Panc1 (cell line): ENCODE data around the gene MXRA8. TPM values are rescaled to one million over a fixed set of nuclear protein-coding genes. Genes with fewer than 3 reads are reported as not detected.

Experiments used
- ATAC-seq: fragments of 200-7000 bp; cut with Tn5 transposase; 2 replicates; pipeline ENCODE4 v1.9.1; 2020; ENCODE audit warnings: mild to moderate bottlenecking, moderate library complexity
- BruUV-seq: library from RNA; stranded (reverse); fragments of 400-500 nt; replicated peaks from 2 replicates; lab custom pipeline; 2021; lab: Mats Ljungman, UMichigan
- CTCF ChIA-PET: fragments of 300-600 bp; sonication (Branson Sonifier 250); formaldehyde crosslinking; loops from one replicate; lab custom pipeline; 2022; ENCODE audit warnings: antibody characterized with exemption; lab: Charles Lee
- POLR2A ChIA-PET: fragments of 300-600 bp; sonication (Branson Sonifier 250); formaldehyde crosslinking; loops from one replicate; lab custom pipeline; 2022; ENCODE audit warnings: antibody characterized with exemption; lab: Charles Lee
- DNase-seq: peaks from one replicate; pipeline ENCODE4 v3.0.0-alpha.2; 2010; ENCODE audit warnings: low read depth, low spot score
- H3K27ac ChIP-seq: 2 replicates; pipeline ENCODE4 v1.5.1; 2011; ENCODE audit warnings: mild to moderate bottlenecking, low read length, inconsistent platforms
- H3K27me3 ChIP-seq: fragments of 200-500 bp; sonication (Bioruptor generic); 2 replicates; pipeline ENCODE4 v1.6.0; 2014; ENCODE audit warnings: low read length, inconsistent platforms; ENCODE audit not compliant: control insufficient read depth, insufficient read depth
- H3K36me3 ChIP-seq: fragments of 200-500 bp; sonication (Bioruptor generic); 2 replicates; pipeline ENCODE4 v1.5.1; 2014; ENCODE audit warnings: inconsistent platforms, mild to moderate bottlenecking, low read length, moderate library complexity; ENCODE audit not compliant: control insufficient read depth, insufficient read depth
- H3K4me1 ChIP-seq: 2 replicates; pipeline ENCODE4 v1.5.1; 2011; ENCODE audit warnings: inconsistent platforms, mild to moderate bottlenecking, low read length, moderate library complexity; ENCODE audit not compliant: control insufficient read depth, insufficient read depth
- H3K4me3 ChIP-seq, 2 experiments: 2 replicates each; pipeline ENCODE4 v1.5.1; 2011 to 2012; ENCODE audit warnings: low read depth in 2 of 2, low read length in 2 of 2, mild to moderate bottlenecking in 2 of 2, inconsistent platforms in 1 of 2, moderate library complexity in 1 of 2
- H3K9me3 ChIP-seq: fragments of 200-500 bp; sonication (Bioruptor generic); 2 replicates; pipeline ENCODE4 v1.5.1; 2014; ENCODE audit warnings: low read depth, mild to moderate bottlenecking, inconsistent platforms, low read length, moderate library complexity; ENCODE audit not compliant: control insufficient read depth, insufficient read depth
- POLR2AphosphoS5 ChIP-seq: IDR thresholded peaks from 2 replicates; pipeline ENCODE4 v1.6.1; 2012; ENCODE audit warnings: mild to moderate bottlenecking, low read depth, low read length, moderate library complexity
- SIN3A ChIP-seq: IDR thresholded peaks from 2 replicates; pipeline ENCODE4 v1.6.1; 2012; ENCODE audit warnings: low read depth, mild to moderate bottlenecking, low read length, moderate library complexity, borderline replicate concordance; ENCODE audit not compliant: insufficient read depth
- TCF7L2 ChIP-seq: IDR thresholded peaks from 2 replicates; pipeline ENCODE4 v1.6.1; 2011; ENCODE audit warnings: mild to moderate bottlenecking, low read depth, low read length, inconsistent platforms
- in situ Hi-C: cut with HindIII; loops from 2 replicates; pipeline ENCODE4 v1.10.0; 2016; ENCODE audit warnings: low sequenced_read_pairs, low pct_unique_long_range_greater_than_20kb
- intact Hi-C: fragments of 100-400 bp; cut with micrococcal nuclease; formaldehyde crosslinking; loops from one replicate; pipeline ENCODE4 v1.10.0; 2022; ENCODE audit not compliant: unreplicated experiment
- total RNA-seq: library from RNA; stranded (reverse); gene quantifications from one replicate; pipeline ENCODE4 v1.2.1, GENCODE V29; 2021; ENCODE audit not compliant: unreplicated experiment
- TF ChIP-seq, protein P1 (sequence below): fragments of 450-650 bp; IDR thresholded peaks from 2 replicates; pipeline ENCODE4 v1.5.1; 2017; ENCODE audit warnings: mild to moderate bottlenecking
- TF ChIP-seq, protein P2 (sequence below), 2 experiments: IDR thresholded peaks; 2 replicates each; pipeline ENCODE4 v1.6.1; 2011 to 2012; ENCODE audit warnings: low read depth in 2 of 2, control low read depth in 1 of 2, low read length in 1 of 2, mild to moderate bottlenecking in 1 of 2, moderate library complexity in 1 of 2; ENCODE audit not compliant: insufficient read depth in 1 of 2

Gene MXRA8
- total RNA-seq, 1 experiment from 2014 or later: 96.0 TPM

DNA sequence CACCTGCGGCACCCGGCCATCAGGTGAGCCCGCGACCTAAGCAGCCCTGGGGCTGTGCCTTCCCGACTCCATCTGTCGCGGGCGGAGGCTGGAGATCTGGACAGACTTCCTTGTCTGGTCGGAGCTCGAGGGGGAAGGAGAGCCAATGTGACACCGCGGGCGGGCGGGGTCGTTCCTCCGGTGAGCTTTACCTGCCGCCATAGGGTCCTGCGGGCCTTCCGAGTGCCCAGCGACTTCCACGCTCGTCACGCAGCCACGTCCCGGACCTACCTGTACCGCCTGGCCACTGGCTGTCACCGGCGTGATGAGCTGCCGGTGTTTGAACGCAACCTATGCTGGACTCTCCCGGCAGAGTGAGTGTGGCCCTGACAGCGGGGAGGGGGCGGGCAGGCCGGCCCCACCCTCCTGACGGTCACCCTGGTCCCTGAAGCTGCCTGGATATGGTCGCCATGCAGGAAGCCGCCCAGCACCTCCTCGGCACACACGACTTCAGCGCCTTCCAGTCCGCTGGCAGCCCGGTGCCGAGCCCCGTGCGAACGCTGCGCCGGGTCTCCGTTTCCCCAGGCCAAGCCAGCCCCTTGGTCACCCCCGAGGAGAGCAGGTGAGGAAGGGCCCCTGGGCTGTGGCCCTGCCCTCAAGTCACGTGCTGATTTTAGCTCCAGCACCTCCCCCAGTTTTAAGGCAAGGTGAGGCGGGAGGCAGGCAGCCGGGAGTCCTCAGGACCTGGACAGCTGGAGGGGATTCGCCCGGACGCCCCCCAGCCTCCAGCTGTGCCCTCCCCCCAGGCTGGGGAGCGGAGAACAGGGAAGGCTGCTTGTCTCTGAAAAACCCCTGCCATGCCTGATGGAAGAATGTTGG, 48.9 kb downstream of the MXRA8 start:
- ATAC-seq: peak; percentile 1
- no peak for DNase-seq
- H3K4me3 ChIP-seq: peak overlapping the region; percentile 64 to 72
- POLR2A ChIA-PET: no interaction called here
- CTCF ChIA-PET: interaction anchor here (0.5 to 0.6 kb wide), 2 partner anchors 14 to 190 kb away, joined by 3 to 7 read pairs; no protein-coding TSS in a partner anchor
- no TSS peak for BruUV-seq
- no peaks in the 10 kb centered on the region; the same call in 1 of the 2 replicates for H3K36me3 ChIP-seq
- intact Hi-C loops (no loop called here), in situ Hi-C loops (no loop called here)
- H3K9me3 ChIP-seq: no peaks in the 10 kb centered on the region
- TF ChIP-seq SIN3A: no peak
- TF ChIP-seq TCF7L2: no peak
- TF ChIP-seq, protein P1, sequence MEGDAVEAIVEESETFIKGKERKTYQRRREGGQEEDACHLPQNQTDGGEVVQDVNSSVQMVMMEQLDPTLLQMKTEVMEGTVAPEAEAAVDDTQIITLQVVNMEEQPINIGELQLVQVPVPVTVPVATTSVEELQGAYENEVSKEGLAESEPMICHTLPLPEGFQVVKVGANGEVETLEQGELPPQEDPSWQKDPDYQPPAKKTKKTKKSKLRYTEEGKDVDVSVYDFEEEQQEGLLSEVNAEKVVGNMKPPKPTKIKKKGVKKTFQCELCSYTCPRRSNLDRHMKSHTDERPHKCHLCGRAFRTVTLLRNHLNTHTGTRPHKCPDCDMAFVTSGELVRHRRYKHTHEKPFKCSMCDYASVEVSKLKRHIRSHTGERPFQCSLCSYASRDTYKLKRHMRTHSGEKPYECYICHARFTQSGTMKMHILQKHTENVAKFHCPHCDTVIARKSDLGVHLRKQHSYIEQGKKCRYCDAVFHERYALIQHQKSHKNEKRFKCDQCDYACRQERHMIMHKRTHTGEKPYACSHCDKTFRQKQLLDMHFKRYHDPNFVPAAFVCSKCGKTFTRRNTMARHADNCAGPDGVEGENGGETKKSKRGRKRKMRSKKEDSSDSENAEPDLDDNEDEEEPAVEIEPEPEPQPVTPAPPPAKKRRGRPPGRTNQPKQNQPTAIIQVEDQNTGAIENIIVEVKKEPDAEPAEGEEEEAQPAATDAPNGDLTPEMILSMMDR: no peak
- TF ChIP-seq POLR2AphosphoS5: peak; percentile 64
- TF ChIP-seq, protein P2, sequence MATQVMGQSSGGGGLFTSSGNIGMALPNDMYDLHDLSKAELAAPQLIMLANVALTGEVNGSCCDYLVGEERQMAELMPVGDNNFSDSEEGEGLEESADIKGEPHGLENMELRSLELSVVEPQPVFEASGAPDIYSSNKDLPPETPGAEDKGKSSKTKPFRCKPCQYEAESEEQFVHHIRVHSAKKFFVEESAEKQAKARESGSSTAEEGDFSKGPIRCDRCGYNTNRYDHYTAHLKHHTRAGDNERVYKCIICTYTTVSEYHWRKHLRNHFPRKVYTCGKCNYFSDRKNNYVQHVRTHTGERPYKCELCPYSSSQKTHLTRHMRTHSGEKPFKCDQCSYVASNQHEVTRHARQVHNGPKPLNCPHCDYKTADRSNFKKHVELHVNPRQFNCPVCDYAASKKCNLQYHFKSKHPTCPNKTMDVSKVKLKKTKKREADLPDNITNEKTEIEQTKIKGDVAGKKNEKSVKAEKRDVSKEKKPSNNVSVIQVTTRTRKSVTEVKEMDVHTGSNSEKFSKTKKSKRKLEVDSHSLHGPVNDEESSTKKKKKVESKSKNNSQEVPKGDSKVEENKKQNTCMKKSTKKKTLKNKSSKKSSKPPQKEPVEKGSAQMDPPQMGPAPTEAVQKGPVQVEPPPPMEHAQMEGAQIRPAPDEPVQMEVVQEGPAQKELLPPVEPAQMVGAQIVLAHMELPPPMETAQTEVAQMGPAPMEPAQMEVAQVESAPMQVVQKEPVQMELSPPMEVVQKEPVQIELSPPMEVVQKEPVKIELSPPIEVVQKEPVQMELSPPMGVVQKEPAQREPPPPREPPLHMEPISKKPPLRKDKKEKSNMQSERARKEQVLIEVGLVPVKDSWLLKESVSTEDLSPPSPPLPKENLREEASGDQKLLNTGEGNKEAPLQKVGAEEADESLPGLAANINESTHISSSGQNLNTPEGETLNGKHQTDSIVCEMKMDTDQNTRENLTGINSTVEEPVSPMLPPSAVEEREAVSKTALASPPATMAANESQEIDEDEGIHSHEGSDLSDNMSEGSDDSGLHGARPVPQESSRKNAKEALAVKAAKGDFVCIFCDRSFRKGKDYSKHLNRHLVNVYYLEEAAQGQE (IDR thresholded peaks at IDR 0.05; ENCODE audit: insufficient read depth in 1 of 2, low read depth in 2 of 2, low read length in 1 of 2): no peak
- no peaks in the 10 kb centered on the region for H3K27me3 ChIP-seq
- H3K27ac ChIP-seq: peak overlapping the region; percentile 77
- peaks cover 35% of the 10 kb centered on the region for H3K4me1 ChIP-seq

DNA sequence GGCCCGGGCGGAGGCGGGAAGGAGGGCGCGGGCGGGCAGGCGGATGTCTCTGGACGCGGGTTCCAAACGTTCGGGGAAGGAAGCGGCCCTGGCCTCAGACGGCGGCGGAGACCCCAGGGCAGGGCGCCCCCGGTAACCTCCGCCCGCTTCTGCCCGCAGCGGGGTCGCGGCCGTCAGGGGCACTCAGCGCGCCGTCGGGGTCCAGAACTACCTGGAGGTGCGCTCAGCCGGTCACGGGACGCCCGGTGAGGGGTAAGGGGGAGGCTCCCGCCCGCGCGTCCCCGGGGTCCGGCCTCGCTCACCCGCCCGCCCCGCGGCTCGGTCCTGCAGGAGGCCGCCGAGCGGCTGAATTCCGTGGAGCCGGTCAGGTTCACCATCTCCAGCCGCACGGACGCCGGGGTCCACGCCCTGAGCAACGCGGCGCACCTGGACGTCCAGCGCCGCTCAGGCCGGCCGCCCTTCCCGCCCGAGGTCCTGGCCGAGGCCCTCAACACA, 49.6 kb downstream of the MXRA8 start:
- TSS peak; percentile 77 for BruUV-seq
- no peaks in the 10 kb centered on the region; the same call in 1 of the 2 replicates for H3K36me3 ChIP-seq
- peak overlapping the region; percentile 64 to 72 for H3K4me3 ChIP-seq
- in situ Hi-C loops (no loop called here), intact Hi-C loops (no loop called here)
- ATAC-seq (no peak), DNase-seq (no peak)
- no peaks in the 10 kb centered on the region for H3K9me3 ChIP-seq
- H3K27me3 ChIP-seq: no peaks in the 10 kb centered on the region
- peak overlapping the region; percentile 77 for H3K27ac ChIP-seq
- ChIA-PET POLR2A (no interaction called here), CTCF (no interaction called here)
- TF ChIP-seq SIN3A: no peak
- TF ChIP-seq, protein P1: no peak
- TF ChIP-seq, protein P2 (IDR thresholded peaks at IDR 0.05; ENCODE audit: insufficient read depth in 1 of 2, low read depth in 2 of 2, low read length in 1 of 2): peak in 1 of 2 experiments; percentile 44; a peak in 1 of 4 replicates
- no peak for TF ChIP-seq POLR2AphosphoS5
- TF ChIP-seq TCF7L2: no peak
- H3K4me1 ChIP-seq: peaks cover 42% of the 10 kb centered on the region
